ENCODE measurements around the gene ANKRD10. TPM values are rescaled to one million over a fixed set of nuclear protein-coding genes. Genes with fewer than 3 reads are reported as not detected.

ANKRD10 gene
- total RNA-seq, result 10 to 100 TPM; 40.4 to 56.2 (median 44.3) TPM
- long read RNA-seq, partial matches to known transcripts, result 1 of 10 reads
- long read RNA-seq, other reads (novel, unspliced or antisense), result 5 of 10 reads

DNA sequence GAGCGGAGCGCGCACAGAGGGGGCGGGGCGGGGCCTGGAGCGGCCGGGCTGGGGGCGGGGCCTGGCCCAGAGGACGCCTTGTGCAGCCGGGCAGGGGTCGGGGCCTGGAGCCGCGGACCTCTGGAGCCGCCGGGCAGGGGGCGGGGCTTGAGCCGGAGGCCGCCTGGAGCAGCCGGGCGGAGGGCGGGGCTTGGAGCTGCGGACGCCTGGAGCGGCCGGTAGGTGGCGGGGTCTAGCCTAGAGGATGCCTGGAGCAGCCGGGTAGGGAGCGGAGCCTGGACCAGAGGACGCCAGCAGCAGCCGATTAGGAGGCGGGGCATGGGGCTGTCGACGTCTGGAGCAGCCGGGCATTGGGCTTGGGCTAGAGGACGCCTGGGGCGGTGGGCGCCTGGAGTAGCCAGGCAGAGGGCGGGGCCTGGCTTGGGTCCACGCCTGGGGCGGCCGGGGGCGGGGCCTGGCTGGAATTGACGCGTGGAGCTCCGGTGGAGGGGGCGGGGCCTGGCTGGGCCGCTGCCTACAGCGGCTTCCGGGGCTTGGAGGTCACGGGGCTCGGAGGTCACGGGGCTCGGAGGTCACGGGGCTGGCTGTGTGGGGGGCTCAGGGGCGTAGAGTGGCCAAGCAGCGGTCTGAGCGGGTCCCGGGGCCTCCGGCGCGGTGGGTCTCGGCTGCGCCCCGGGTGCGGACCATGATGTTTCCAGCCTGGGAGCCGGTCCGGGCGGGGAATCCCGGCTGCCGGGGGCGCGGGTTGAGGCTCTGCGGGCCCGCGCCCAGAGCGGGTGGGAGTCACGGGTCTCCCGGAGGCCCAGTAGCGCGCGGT is at the start of gene ANKRD10:
ANKRD10 (minus strand) TSS at position 13 of the 817 bp plus-strand sequence. CDS start 135 bp downstream, outside the sequence.
- Histone ChIP-seq H3K4me3 (peak within 1 kb of the TSS; percentile 78 to 88 (median 84)), H3K9me3 (no peaks in the 10 kb centered on the region), H3K4me1 (peaks cover 0 to 27% (median 0%) of the 10 kb centered on the region in 4 donors), H3K27ac (peak within 1 kb of the TSS; percentile 97 to 100 (median 99)), H3K27me3 (no peaks in the 10 kb centered on the region), H3K36me3 (no peaks in the 10 kb centered on the region)
- TF ChIP-seq POLR2A (IDR thresholded peaks at IDR 0.05), result peak; percentile 84
- TF ChIP-seq, protein P1, sequence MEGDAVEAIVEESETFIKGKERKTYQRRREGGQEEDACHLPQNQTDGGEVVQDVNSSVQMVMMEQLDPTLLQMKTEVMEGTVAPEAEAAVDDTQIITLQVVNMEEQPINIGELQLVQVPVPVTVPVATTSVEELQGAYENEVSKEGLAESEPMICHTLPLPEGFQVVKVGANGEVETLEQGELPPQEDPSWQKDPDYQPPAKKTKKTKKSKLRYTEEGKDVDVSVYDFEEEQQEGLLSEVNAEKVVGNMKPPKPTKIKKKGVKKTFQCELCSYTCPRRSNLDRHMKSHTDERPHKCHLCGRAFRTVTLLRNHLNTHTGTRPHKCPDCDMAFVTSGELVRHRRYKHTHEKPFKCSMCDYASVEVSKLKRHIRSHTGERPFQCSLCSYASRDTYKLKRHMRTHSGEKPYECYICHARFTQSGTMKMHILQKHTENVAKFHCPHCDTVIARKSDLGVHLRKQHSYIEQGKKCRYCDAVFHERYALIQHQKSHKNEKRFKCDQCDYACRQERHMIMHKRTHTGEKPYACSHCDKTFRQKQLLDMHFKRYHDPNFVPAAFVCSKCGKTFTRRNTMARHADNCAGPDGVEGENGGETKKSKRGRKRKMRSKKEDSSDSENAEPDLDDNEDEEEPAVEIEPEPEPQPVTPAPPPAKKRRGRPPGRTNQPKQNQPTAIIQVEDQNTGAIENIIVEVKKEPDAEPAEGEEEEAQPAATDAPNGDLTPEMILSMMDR (IDR thresholded peaks at IDR 0.05), result peak; percentile 93 to 98 (median 96)
- WGBS (ENCODE audit: insufficient coverage, low coverage, low lambda C conversion rate, missing lambda C conversion rate), result 0% methylated on average over 19 of the region's 81 CpGs
- peak; percentile 82 to 93 (median 88) for ATAC-seq
- intact Hi-C loops (cut with DNase I), result no loop called here
- DNase-seq, result peak; percentile 99 to 100 (median 100)

DNA sequence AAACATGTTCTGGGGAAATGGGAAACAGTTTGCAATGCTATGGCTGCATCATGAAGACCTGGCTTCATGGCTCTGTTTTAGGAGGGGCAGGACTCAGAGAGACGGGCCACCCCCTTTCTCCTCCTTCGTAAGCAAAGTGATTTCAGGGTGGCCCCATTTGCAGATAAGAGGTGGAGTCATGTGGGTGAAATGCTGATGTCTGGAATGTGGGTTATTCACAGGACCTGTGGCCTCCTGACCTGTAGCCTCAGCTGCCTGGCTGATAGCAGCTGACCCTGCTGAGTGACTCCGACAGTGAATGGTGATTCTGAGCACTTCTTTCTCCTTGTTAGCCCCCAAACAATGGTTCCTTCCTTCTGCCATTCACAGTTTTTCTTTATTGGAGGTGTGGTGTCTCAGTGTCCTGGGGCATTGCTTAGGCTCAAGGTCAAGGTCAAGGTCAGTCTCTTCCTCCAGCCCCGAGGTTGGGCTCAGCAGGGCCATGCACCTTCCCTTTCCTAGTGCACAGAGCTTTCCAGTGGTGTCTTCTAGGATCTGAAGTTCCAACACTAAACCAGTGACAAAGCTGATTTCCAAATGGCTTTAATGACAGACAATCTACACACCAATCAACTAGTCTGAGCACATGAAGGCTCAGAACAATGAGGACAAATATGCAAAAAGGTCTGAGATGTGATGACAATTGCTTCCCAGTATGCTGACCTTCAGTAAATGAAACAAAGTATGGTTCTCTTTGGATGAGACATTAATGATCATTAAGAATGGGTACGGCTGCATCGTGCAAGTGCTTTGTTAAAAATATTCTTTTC is 49.6 kb upstream of the ANKRD10 start:
- ATAC-seq (no peak), DNase-seq (no peak)
- Histone ChIP-seq H3K9me3 (no peaks in the 10 kb centered on the region), H3K36me3 (no peaks in the 10 kb centered on the region), H3K4me3 (no peak overlapping the region), H3K27me3 (no peaks in the 10 kb centered on the region), H3K4me1 (no peaks in the 10 kb centered on the region), H3K27ac (no peak overlapping the region)
- no peak for TF ChIP-seq POLR2A (IDR thresholded peaks at IDR 0.05)
- TF ChIP-seq, protein P1 (IDR thresholded peaks at IDR 0.05), result no peak
- intact Hi-C loops (cut with DNase I), result no loop called here
- WGBS (ENCODE audit: insufficient coverage, low coverage, low lambda C conversion rate, missing lambda C conversion rate), result 76% methylated on average over 6 of the region's 6 CpGs

GRCh38 chr13:110963554-110963970 is 48.7 kb upstream of the ANKRD10 start:
- intact Hi-C loops (cut with DNase I), result no loop called here
- no peaks in the 10 kb centered on the region for H3K36me3 ChIP-seq
- ATAC-seq (no peak), DNase-seq (no peak)
- TF ChIP-seq, protein P1 (IDR thresholded peaks at IDR 0.05), result no peak
- TF ChIP-seq POLR2A (IDR thresholded peaks at IDR 0.05), result no peak
- no peak overlapping the region for H3K4me3 ChIP-seq
- no peak overlapping the region for H3K27ac ChIP-seq
- H3K9me3 ChIP-seq, result no peaks in the 10 kb centered on the region
- no peaks in the 10 kb centered on the region for H3K4me1 ChIP-seq
- 76% methylated on average over 3 of the region's 3 CpGs for WGBS (ENCODE audit: insufficient coverage, low coverage, low lambda C conversion rate, missing lambda C conversion rate)
- H3K27me3 ChIP-seq, result no peaks in the 10 kb centered on the region

- DNase-seq (no peak), ATAC-seq (no peak)
- WGBS (ENCODE audit: insufficient coverage, low coverage, low lambda C conversion rate, missing lambda C conversion rate), result 70% methylated on average over 1 of the region's 1 CpG
- intact Hi-C loops (cut with DNase I), result no loop called here
- TF ChIP-seq, protein P1 (IDR thresholded peaks at IDR 0.05), result no peak
- TF ChIP-seq POLR2A (IDR thresholded peaks at IDR 0.05), result no peak
- H3K36me3 ChIP-seq, result no peaks in the 10 kb centered on the region
- H3K9me3 ChIP-seq, result no peaks in the 10 kb centered on the region
- no peaks in the 10 kb centered on the region for H3K27me3 ChIP-seq
- no peak overlapping the region for H3K4me3 ChIP-seq
- no peaks in the 10 kb centered on the region for H3K4me1 ChIP-seq
- H3K27ac ChIP-seq, result no peak overlapping the region
Observed at GRCh38 chr13:110961959-110962358, 47.1 kb upstream of the ANKRD10 start.
